SH-SY5Y (cell line): ENCODE results near the gene SPRR4.

ENCODE experiments used
- GATA2 ChIP-seq: IDR thresholded peaks from 2 replicates; pipeline ENCODE4 v1.6.1; 2011; ENCODE audit warnings: mild to moderate bottlenecking, low read depth, low read length
- GATA3 ChIP-seq: IDR thresholded peaks from 2 replicates; pipeline ENCODE4 v1.6.1; 2011; ENCODE audit warnings: low read depth, mild to moderate bottlenecking, low read length, moderate library complexity

The SPRR4 gene, protein sequence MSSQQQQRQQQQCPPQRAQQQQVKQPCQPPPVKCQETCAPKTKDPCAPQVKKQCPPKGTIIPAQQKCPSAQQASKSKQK

DNA sequence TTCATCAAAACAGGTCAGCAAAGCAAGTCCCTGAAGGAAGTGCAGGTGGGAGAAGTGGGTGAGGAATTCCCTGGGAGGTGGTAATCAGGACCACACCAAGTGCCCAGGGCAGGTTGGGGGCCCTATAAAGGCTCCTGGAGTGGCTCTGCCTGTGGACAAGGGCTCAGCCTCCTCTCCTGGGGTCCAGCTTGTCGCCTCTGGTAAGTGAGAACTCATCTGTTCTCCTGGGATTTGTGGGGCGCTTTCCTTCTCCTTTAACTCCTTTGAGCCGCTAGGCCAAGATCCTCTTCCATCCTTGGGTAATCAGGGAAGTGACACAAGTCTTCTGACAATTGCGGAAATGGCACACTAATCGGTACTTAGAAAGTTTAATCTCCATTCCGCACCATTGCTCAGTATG, at the start of gene SPRR4:
Gene SPRR4 (plus strand): TSS at position 154 of the 400 bp plus-strand sequence. CDS start 1,243 bp downstream, outside the sequence.
- TF ChIP-seq GATA3 (no peak), GATA2 (no peak)

DNA sequence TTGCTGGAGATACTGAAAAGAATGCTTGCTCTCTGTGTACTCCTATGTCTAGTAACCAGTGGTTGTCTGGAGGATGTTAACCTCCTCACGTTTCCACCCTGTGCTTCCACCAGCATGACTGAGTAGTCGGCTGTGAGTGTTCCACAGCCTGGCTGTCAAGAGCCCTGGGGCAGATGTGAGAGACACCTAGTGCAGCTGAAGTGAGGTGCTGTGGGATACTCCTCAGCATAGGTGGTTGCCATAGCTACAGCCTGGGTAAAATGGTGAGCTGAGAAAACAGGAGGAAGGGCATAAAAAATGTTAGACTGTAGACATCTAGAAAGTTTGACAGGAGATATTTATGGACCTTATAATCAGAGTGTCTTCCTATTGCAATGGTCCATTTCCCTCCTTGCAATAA, 46.3 kb upstream of the SPRR4 start:
- TF ChIP-seq GATA3 (no peak), GATA2 (no peak)

DNA sequence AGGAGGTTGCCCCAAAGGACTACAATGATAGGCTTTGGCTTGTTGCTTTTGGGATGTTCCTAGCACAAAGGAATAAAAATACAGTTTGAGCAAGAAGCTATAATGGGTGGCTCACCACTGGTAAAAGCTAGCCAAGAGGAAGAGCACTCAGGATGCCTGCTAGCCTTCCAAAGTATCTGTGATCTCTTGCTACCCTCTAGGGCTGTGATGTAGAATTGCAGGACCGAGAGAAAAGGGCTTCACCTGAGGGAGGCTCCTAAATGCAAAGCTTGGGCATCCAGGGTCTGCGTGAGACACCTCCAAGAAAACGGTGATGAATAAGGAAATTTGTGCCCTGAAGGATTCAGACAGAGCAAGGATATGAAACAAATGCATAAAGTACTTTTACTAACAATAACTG, 44.4 kb upstream of the SPRR4 start:
- TF ChIP-seq GATA2 (no peak), GATA3 (no peak)

DNA sequence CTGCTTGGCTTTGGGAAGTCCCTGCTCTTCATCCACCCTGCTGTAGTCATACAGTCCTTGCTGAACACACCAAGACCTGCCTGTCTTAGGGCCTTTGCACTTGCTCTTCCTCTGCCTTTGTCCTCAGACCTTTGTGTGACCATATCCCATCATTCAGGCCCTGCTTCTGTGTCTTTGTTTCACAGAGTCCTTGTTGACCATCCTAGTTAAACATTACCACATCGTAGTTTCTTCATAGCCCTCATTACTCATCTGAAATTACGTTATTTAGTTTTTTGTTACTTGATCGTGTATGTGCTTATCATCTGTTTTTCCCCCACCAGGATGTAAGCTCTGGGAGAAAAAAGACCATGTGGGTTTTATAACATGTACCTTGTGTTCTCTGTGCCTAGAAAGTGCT, 41.8 kb upstream of the SPRR4 start:
- TF ChIP-seq GATA2, result no peak
- no peak for TF ChIP-seq GATA3

DNA sequence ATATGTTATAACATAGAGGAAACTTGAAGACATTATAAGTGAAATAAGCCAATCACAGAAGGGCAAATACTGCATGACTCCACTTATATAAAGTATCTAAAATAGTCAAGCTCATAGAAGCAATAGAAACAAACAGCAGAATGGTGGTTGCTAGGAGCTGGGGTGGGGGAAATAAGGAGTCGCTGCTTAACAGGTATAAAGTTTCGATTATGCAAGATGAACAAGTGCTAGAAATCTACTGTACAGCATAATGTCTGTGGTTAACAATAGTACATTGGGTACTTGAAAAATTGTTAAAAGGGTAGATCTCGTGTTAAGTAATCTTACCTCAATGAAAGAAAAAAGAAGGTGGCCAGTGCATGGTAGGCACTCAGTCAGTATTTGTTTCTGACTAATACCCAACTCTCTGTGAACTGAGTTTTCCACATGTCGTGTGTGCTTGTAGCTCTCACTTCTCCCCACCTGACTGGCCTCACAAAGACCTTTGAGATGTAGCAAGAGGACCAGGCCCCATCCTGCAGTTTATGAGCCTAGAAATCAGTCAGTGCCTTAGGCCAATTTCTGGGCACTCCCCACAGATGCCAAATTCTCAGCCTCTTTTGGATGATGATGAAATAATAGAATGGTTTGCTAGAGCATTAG, 38.2 kb upstream of the SPRR4 start:
- no peak for TF ChIP-seq GATA2
- no peak for TF ChIP-seq GATA3

DNA sequence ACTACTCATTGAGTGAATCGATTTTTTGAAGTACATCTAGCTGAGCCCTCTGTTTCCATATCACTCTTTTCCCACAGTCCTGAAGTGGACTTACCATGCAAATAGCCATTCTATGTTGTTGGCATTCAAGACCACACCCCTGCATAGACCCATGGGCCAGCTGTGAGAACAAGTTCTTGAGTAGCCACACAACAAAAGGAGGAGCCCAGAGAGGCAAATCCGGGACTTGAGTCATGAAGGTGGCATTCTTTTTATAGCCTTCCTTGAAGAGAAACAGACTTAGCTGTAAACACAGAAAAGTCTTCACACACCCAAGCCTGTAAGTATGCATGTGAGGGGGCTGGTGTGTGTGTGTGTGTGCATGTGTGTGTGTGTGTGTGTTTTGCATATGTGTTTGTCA, 37.3 kb upstream of the SPRR4 start:
- TF ChIP-seq GATA2, result no peak
- no peak for TF ChIP-seq GATA3

DNA sequence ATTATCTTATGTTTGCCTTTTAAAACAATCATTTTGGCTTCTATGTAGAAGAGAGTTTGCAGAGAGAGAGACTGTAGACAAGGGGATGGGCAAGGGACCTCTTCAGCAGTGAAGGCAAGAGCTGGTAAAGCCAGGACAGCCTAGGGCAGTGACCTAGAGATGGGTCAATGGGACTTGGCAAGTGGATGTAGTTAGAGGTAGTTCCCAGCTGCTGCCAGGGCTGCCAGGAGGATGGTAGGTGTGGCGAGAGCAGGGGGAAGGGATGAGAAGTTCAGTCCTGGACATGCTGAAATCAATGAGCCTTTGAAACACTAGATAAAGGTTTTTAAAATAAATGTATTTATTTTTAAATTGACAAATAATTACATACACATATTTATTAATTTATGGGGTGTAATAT, 29.8 kb upstream of the SPRR4 start:
- TF ChIP-seq GATA3 (no peak), GATA2 (no peak)

DNA sequence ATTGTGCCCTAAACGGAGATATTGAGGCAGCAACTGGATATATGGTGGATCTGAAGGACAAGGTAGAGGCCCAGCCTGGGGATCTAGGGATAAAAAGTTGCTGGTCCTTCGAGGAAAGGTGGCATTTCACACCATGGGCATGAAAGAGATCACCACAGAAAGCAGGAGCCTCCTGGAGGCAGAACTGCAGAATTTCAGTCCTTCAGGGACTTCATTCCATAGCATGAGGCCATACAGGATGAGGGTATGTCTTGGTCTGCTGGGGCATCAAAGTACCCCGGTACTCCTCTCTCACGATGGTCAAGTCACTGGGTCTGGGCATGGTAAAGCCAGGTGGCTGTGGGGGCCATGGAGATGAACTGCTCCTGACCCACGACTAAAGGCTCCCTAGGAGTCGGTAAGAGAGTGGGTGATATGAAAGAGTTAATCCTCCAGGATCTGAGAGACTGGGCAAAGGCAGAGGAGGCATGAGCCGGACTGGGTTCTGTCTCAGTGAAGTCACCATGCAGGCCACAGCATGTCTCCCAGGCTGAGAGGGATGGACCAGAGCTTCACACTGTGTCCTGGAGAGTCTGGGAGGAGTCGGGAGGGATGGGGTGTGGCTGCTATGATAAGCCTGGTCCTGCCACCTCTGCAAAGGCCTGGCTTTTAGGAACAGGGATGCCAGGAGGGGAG, 29.3 kb upstream of the SPRR4 start:
- TF ChIP-seq GATA2 (no peak), GATA3 (no peak)

DNA sequence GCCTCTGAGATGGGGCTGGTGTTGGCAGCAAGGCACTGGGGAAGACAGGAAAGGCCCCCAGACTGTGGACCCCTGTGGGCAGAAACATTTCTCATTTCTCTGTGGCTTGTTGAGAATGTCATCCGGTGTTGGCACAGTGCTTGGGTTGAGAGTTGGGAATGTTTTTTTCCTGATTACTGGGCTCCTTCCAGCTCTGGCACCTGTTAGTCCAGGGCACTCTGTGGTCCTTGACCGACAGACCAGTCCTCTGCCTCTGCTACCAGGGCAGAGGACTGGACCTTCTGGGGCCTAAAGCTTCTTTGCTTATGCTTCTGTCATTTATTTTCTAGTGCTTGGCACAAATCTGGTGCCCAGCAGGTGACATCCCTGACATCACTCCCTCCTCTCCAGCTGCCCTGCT, 28.3 kb upstream of the SPRR4 start:
- TF ChIP-seq GATA3, result no peak
- no peak for TF ChIP-seq GATA2

DNA sequence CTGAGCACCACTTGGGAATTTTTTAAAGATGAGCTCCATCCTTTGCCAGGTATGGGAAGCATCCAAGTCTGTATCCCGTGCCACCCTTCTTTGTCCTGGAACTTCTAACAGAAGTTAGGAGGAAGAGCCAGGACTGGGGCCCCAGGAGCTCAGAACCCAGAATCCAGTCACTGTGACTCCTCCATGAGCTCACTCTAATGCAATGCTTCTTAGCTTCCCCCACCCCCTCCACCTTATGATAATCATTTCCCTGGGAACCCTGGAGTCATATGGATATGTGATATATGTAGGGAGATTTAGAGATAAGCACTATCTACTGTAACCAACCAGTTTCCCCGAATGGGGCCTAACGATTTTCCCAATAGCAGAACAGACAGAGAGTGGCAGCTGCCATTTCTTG, 24.2 kb upstream of the SPRR4 start:
- no peak for TF ChIP-seq GATA2
- TF ChIP-seq GATA3, result no peak

DNA sequence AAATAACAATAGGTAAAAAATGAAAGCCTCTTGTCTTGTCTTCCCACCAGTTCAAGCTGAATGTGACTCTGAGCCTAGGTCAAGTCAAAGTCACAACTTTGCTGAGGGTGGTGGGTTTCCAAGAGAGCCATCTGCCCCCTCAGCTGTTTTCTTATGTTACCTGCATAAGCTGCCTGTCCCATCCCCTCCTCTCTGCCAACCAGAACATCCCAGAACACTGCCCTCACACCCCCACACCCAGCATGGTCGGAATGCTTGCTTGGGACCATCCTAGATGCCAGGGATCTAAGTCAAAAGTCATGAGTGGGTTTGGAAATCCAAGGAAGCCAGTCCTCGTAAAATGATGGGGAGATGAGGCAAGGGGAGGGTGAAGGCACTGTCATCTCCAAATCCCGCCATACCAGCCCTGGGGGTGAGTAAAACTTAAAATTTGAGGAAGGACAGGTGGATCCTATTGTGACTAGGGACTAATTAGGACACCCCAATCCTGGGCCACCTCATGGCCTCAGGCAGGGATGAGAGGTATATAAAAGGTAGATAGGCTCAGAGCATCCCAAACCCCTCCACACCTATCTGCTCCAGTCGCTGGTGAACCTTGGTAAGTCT, 23.7 kb upstream of the SPRR4 start, which contains the start of gene SPRR5:
Gene SPRR5 (plus strand): TSS at position 556 of the 606 bp plus-strand sequence. CDS start 1,349 bp downstream, outside the sequence.
- TF ChIP-seq GATA3, result no peak
- TF ChIP-seq GATA2, result no peak

DNA sequence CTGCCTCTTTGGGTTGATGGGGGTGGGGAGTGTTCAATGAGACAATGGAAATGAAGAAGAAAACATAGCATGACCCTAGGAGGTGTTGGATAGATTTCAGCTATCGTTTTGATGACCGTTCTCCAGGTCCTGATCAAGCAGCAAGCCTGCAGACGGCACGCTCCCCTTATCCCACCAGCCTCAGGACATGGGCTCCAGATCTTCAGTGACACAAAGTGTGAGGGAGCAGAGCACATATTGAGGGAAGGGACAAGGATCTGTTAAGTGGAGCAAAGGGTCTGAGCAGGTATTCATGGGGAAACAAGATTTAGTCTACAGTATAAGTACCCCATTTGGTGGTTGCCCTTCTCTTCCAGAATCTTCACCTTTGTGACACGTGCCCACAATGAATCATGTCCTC, 18.7 kb upstream of the SPRR4 start:
- no peak for TF ChIP-seq GATA2
- no peak for TF ChIP-seq GATA3

DNA sequence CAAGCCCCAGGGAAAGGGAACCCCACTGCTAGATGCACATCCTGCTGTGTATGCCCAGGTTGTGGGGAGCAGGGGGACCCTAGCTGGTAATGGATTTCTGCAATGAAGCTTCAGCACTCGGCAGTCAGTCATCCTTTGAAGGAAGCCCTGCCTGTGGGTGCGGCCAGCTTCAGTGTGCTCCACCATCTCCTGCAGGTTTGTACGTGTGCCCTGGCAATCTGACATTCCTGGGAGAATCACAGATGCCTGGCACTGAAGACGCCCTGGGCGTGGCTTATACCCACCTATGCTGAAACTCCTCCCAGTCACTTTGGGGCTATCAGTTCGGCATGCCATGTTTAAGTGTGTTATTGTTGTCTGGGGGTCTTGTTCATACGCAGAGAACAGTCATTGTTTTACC, 16.7 kb upstream of the SPRR4 start:
- TF ChIP-seq GATA2 (no peak), GATA3 (no peak)

DNA sequence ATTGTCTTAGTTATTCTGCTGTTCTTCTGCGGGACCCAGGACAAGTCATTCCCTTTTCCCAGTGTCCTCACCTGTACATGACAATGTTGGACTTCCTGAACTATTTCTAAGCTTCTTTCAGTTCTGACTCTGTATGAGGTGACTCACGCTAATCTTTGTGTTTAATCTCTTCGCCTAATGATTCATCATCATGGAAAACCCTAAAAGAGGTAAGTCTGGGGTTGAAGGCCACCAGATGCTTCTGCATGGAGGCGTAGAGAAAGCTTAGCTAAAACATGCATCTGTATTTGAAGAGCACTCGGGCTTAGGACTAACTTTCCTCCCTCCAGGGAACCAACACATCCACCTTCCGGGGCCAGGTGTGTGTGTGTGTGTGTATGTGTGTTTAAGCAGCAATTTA, 16.0 kb upstream of the SPRR4 start:
- TF ChIP-seq GATA3 (no peak), GATA2 (no peak)

DNA sequence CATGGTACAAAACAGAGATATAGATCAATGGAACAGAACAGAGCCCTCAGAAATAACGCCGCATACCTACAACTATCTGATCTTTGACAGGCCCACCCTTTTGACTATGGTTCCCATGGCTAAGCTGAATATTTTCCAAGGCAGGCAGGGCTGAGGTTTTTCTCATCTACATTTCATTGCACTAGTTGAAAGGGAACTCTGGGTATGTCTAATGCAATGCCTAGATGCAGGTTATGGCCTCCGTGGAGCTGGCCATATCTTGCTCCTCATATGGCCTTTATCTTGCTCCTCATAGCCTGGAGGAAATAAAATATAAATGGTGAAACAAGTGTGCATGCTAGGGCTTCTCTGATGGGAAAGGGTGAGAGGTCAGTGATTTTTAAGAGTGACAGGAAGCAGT, 12.9 kb upstream of the SPRR4 start:
- TF ChIP-seq GATA2, result no peak
- TF ChIP-seq GATA3, result no peak
